ENCODE data around the gene KCNK4. TPM values are rescaled to one million over a fixed set of nuclear protein-coding genes. Genes with fewer than 3 reads are reported as not detected.

KCNK4 gene
- total RNA-seq, 1 experiment from 2014 or later, result 1.1 TPM

GRCh38 chr11:64252003-64252872 lies 38.9 kb upstream of the KCNK4 start:
- H3K4me3 ChIP-seq (ENCODE audit: low read depth in 2 of 2, low read length in 2 of 2), result peak overlapping the region; percentile 84 to 90
- CTCF ChIA-PET, result interaction anchor here (0.5 to 1.8 kb wide), 11 partner anchors 9 to 1800 kb away, joined by 3 to 12 read pairs (median 5); partner anchors contain the start of gene SF3B2
- intact Hi-C loops (cut with micrococcal nuclease; ENCODE audit: unreplicated experiment) (no loop called here), in situ Hi-C loops (cut with HindIII; ENCODE audit: low pct_unique_long_range_greater_than_20kb, low sequenced_read_pairs) (no loop called here)
- no peaks in the 10 kb centered on the region for H3K27me3 ChIP-seq (ENCODE audit: control insufficient read depth, insufficient read depth, low read length)
- BruUV-seq (replicated peaks), result no TSS peak
- H3K36me3 ChIP-seq (ENCODE audit: control insufficient read depth, insufficient read depth, low read length), result peaks cover 3% of the 10 kb centered on the region; the same call in 1 of the 2 replicates
- H3K4me1 ChIP-seq (ENCODE audit: control insufficient read depth, insufficient read depth, low read length), result peaks cover 41% of the 10 kb centered on the region
- ATAC-seq, result peak; percentile 50
- POLR2A ChIA-PET, result interaction anchor here (0.6 to 0.7 kb wide), 2 partner anchors 18 to 48 kb away, joined by 5 to 6 read pairs; no protein-coding TSS in a partner anchor
- no peak for DNase-seq (ENCODE audit: low read depth, low spot score)
- H3K27ac ChIP-seq (ENCODE audit: low read length), result peak overlapping the region; percentile 89
- peak; percentile 33; the same call in 1 of the 2 replicates for TF ChIP-seq POLR2AphosphoS5 (IDR thresholded peaks at IDR 0.05; ENCODE audit: low read depth, low read length)
- TF ChIP-seq, protein P1, sequence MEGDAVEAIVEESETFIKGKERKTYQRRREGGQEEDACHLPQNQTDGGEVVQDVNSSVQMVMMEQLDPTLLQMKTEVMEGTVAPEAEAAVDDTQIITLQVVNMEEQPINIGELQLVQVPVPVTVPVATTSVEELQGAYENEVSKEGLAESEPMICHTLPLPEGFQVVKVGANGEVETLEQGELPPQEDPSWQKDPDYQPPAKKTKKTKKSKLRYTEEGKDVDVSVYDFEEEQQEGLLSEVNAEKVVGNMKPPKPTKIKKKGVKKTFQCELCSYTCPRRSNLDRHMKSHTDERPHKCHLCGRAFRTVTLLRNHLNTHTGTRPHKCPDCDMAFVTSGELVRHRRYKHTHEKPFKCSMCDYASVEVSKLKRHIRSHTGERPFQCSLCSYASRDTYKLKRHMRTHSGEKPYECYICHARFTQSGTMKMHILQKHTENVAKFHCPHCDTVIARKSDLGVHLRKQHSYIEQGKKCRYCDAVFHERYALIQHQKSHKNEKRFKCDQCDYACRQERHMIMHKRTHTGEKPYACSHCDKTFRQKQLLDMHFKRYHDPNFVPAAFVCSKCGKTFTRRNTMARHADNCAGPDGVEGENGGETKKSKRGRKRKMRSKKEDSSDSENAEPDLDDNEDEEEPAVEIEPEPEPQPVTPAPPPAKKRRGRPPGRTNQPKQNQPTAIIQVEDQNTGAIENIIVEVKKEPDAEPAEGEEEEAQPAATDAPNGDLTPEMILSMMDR (IDR thresholded peaks at IDR 0.05), result no peak
- no peaks in the 10 kb centered on the region for H3K9me3 ChIP-seq (ENCODE audit: control insufficient read depth, insufficient read depth, low read depth, low read length)

GRCh38 chr11:64253043-64253442 lies 38.1 kb upstream of the KCNK4 start:
- H3K4me3 ChIP-seq (ENCODE audit: low read depth in 2 of 2, low read length in 2 of 2), result peak overlapping the region; percentile 84 to 90
- intact Hi-C loops (cut with micrococcal nuclease; ENCODE audit: unreplicated experiment) (no loop called here), in situ Hi-C loops (cut with HindIII; ENCODE audit: low pct_unique_long_range_greater_than_20kb, low sequenced_read_pairs) (no loop called here)
- H3K9me3 ChIP-seq (ENCODE audit: control insufficient read depth, insufficient read depth, low read depth, low read length), result no peaks in the 10 kb centered on the region
- H3K36me3 ChIP-seq (ENCODE audit: control insufficient read depth, insufficient read depth, low read length), result peaks cover 3% of the 10 kb centered on the region; the same call in 1 of the 2 replicates
- CTCF ChIA-PET, result no interaction called here
- peaks cover 37% of the 10 kb centered on the region for H3K4me1 ChIP-seq (ENCODE audit: control insufficient read depth, insufficient read depth, low read length)
- TF ChIP-seq POLR2AphosphoS5 (IDR thresholded peaks at IDR 0.05; ENCODE audit: low read depth, low read length) (no peak), TCF7L2 (IDR thresholded peaks at IDR 0.05; ENCODE audit: low read depth, low read length) (no peak), SIN3A (IDR thresholded peaks at IDR 0.05; ENCODE audit: borderline replicate concordance, insufficient read depth, low read depth, low read length) (no peak)
- TF ChIP-seq, protein P1 (IDR thresholded peaks at IDR 0.05), result no peak
- TF ChIP-seq, protein P2, sequence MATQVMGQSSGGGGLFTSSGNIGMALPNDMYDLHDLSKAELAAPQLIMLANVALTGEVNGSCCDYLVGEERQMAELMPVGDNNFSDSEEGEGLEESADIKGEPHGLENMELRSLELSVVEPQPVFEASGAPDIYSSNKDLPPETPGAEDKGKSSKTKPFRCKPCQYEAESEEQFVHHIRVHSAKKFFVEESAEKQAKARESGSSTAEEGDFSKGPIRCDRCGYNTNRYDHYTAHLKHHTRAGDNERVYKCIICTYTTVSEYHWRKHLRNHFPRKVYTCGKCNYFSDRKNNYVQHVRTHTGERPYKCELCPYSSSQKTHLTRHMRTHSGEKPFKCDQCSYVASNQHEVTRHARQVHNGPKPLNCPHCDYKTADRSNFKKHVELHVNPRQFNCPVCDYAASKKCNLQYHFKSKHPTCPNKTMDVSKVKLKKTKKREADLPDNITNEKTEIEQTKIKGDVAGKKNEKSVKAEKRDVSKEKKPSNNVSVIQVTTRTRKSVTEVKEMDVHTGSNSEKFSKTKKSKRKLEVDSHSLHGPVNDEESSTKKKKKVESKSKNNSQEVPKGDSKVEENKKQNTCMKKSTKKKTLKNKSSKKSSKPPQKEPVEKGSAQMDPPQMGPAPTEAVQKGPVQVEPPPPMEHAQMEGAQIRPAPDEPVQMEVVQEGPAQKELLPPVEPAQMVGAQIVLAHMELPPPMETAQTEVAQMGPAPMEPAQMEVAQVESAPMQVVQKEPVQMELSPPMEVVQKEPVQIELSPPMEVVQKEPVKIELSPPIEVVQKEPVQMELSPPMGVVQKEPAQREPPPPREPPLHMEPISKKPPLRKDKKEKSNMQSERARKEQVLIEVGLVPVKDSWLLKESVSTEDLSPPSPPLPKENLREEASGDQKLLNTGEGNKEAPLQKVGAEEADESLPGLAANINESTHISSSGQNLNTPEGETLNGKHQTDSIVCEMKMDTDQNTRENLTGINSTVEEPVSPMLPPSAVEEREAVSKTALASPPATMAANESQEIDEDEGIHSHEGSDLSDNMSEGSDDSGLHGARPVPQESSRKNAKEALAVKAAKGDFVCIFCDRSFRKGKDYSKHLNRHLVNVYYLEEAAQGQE (IDR thresholded peaks at IDR 0.05; ENCODE audit: insufficient read depth in 1 of 2, low read depth in 2 of 2, low read length in 1 of 2), result no peak
- H3K27ac ChIP-seq (ENCODE audit: low read length), result peak overlapping the region; percentile 41; the same call in 1 of the 2 replicates
- no peaks in the 10 kb centered on the region for H3K27me3 ChIP-seq (ENCODE audit: control insufficient read depth, insufficient read depth, low read length)
- no peak for ATAC-seq
- POLR2A ChIA-PET, result interaction anchor here (0.6 kb wide), 1 partner anchor 49 kb away, joined by 5 read pairs; no protein-coding TSS in a partner anchor
- DNase-seq (ENCODE audit: low read depth, low spot score), result no peak
- BruUV-seq (replicated peaks), result TSS peak; percentile 83
